H1 (cell line): ENCODE measurements around the gene IDUA. TPM values are rescaled to one million over a fixed set of nuclear protein-coding genes. Genes with fewer than 3 reads are reported as not detected.

ENCODE experiments used
- CTCF ChIA-PET: fragments of 300-600 bp; sonication (Branson Sonifier 250); formaldehyde crosslinking; loops from one replicate; lab custom pipeline; 2021; ENCODE audit not compliant: partially characterized antibody; lab: Charles Lee
- POLR2A ChIA-PET: fragments of 300-600 bp; sonication (Branson Sonifier 250); formaldehyde crosslinking; loops from one replicate; lab custom pipeline; 2021; ENCODE audit warnings: inconsistent platforms; ENCODE audit not compliant: partially characterized antibody; lab: Charles Lee
- DNase-seq, 2 experiments: peaks; one replicate each; pipeline versions ENCODE4 v3.0.0 to v3.0.0-alpha.2; 2010 to 2022; ENCODE audit warnings: low spot score in 2 of 2, low read depth in 1 of 2, mixed read lengths in 1 of 2
- FAIRE-seq: peaks from 2 replicates; lab custom pipeline; 2011; peaks lifted over from hg19 to GRCh38; lab: Jason Lieb, UNC
- H2AFZ ChIP-seq: 2 replicates; pipeline ENCODE4 v1.8.1; 2012; ENCODE audit warnings: low read length, inconsistent platforms
- H2AK5ac ChIP-seq: 2 replicates; pipeline ENCODE4 v1.6.1; 2013; ENCODE audit warnings: low read depth, low read length
- H2BK120ac ChIP-seq: replicated peaks from 2 replicates; pipeline ENCODE3; 2013; ENCODE audit warnings: low read depth, low read length, inconsistent platforms
- H2BK12ac ChIP-seq: 2 replicates; pipeline ENCODE4 v1.6.1; 2013; ENCODE audit warnings: low read depth, low read length
- H2BK15ac ChIP-seq: 2 replicates; pipeline ENCODE4 v1.6.1; 2013; ENCODE audit warnings: low read length
- H2BK20ac ChIP-seq: 2 replicates; pipeline ENCODE4 v1.6.1; 2013; ENCODE audit warnings: low read length
- H2BK5ac ChIP-seq: 2 replicates; pipeline ENCODE4 v1.6.1; 2013; ENCODE audit warnings: low read depth, low read length
- H3K14ac ChIP-seq: 2 replicates; pipeline ENCODE4 v1.6.1; 2013; ENCODE audit warnings: inconsistent platforms; ENCODE audit not compliant: insufficient read length
- H3K18ac ChIP-seq: 2 replicates; pipeline ENCODE4 v1.6.1; 2013; ENCODE audit warnings: low read length; ENCODE audit errors: extremely low read depth
- H3K23ac ChIP-seq: 2 replicates; pipeline ENCODE4 v1.6.1; 2013; ENCODE audit warnings: inconsistent platforms; ENCODE audit not compliant: insufficient read length
- H3K23me2 ChIP-seq: 2 replicates; pipeline ENCODE4 v1.6.1; 2013; ENCODE audit warnings: low read depth, low read length
- H3K27ac ChIP-seq: 2 replicates; pipeline ENCODE4 v1.6.1; 2011; ENCODE audit warnings: low read depth, low read length, inconsistent platforms
- H3K27me3 ChIP-seq, 4 experiments: replicated peaks in 1 of 4; 1 replicate in 1 of 4; 2 replicates in 3 of 4; pipeline versions ENCODE4 v1.6.1 to v1.8.1; 2011 to 2013; ENCODE audit warnings: low read length in 3 of 4, mild to moderate bottlenecking in 3 of 4, inconsistent platforms in 2 of 4, mixed read lengths in 2 of 4, moderate library complexity in 1 of 4; ENCODE audit not compliant: control insufficient read depth in 3 of 4, insufficient read depth in 3 of 4; ENCODE audit errors: extremely low read depth in 1 of 4
- H3K36me3 ChIP-seq, 4 experiments: 2 replicates each; pipeline versions ENCODE4 v1.6.1 to v1.8.1; 2011 to 2013; ENCODE audit warnings: mild to moderate bottlenecking in 4 of 4, low read length in 3 of 4, moderate library complexity in 2 of 4, control low read depth in 1 of 4, inconsistent platforms in 1 of 4; ENCODE audit not compliant: insufficient read depth in 4 of 4, control insufficient read depth in 2 of 4
- H3K4ac ChIP-seq: replicated peaks from 2 replicates; pipeline ENCODE3; 2013; ENCODE audit warnings: low read length, low read depth, mixed read lengths, inconsistent platforms; ENCODE audit not compliant: insufficient read length
- H3K4me1 ChIP-seq, 4 experiments: replicated peaks in 1 of 4; 1 replicate in 1 of 4; 2 replicates in 3 of 4; pipeline versions ENCODE4 v1.6.1 to v1.8.1; 2011 to 2013; ENCODE audit warnings: low read length in 3 of 4, inconsistent platforms in 2 of 4, mixed read lengths in 1 of 4; ENCODE audit not compliant: insufficient read depth in 4 of 4, control insufficient read depth in 3 of 4
- H3K4me2 ChIP-seq, 2 experiments: 2 replicates each; pipeline versions ENCODE4 v1.6.1 to v1.8.1; 2011 to 2013; ENCODE audit warnings: low read depth in 2 of 2, low read length in 2 of 2, control low read depth in 1 of 2, inconsistent platforms in 1 of 2, mild to moderate bottlenecking in 1 of 2; ENCODE audit not compliant: insufficient read depth in 1 of 2
- H3K4me3 ChIP-seq, 4 experiments: fragments of 200-600, 300-600 bp in 1 of 4; sonication (generic), shearing (Covaris generic), sonication (Bioruptor Twin) in 1 of 4; 2 replicates each; pipeline versions ENCODE4 v1.5.1 to v1.8.1; 2011 to 2016; ENCODE audit warnings: low read length in 4 of 4, low read depth in 3 of 4, control low read depth in 2 of 4, inconsistent platforms in 2 of 4, mild to moderate bottlenecking in 2 of 4, mixed read lengths in 1 of 4, moderate library complexity in 1 of 4; ENCODE audit not compliant: insufficient read depth in 2 of 4; ENCODE audit errors: extremely low read depth in 1 of 4
- H3K56ac ChIP-seq: replicated peaks from 2 replicates; pipeline ENCODE3; 2013; ENCODE audit warnings: low read depth, mild to moderate bottlenecking, mixed read lengths, low read length, inconsistent platforms; ENCODE audit not compliant: insufficient read length
- H3K79me1 ChIP-seq: 2 replicates; pipeline ENCODE4 v1.6.1; 2013; ENCODE audit warnings: low read depth, low read length, control low read depth
- H3K79me2 ChIP-seq, 2 experiments: 2 replicates each; pipeline versions ENCODE4 v1.6.1 to v1.8.1; 2012 to 2013; ENCODE audit warnings: low read length in 2 of 2, mild to moderate bottlenecking in 2 of 2, inconsistent platforms in 1 of 2; ENCODE audit not compliant: insufficient read depth in 2 of 2, control insufficient read depth in 1 of 2
- H3K9ac ChIP-seq, 4 experiments: replicated peaks in 1 of 4; 1 replicate in 1 of 4; 2 replicates in 3 of 4; pipeline versions ENCODE4 v1.6.1 to v1.8.1; 2011 to 2013; ENCODE audit warnings: low read depth in 3 of 4, low read length in 3 of 4, control low read depth in 2 of 4, mild to moderate bottlenecking in 2 of 4, moderate library complexity in 2 of 4, inconsistent platforms in 1 of 4; ENCODE audit errors: extremely low read depth in 1 of 4
- H3K9me3 ChIP-seq, 2 experiments: 2 replicates each; pipeline versions ENCODE4 v1.6.1 to v1.8.1; 2012 to 2013; ENCODE audit warnings: mild to moderate bottlenecking in 2 of 2, moderate library complexity in 2 of 2, control low read depth in 1 of 2, inconsistent platforms in 1 of 2, low read depth in 1 of 2, low read length in 1 of 2, mixed read lengths in 1 of 2; ENCODE audit not compliant: insufficient read depth in 2 of 2
- H4K20me1 ChIP-seq, 2 experiments: replicated peaks in 1 of 2; 2 replicates each; pipeline versions ENCODE3 to v1.8.1; 2011 to 2013; ENCODE audit warnings: inconsistent platforms in 2 of 2, low read length in 2 of 2, mild to moderate bottlenecking in 1 of 2; ENCODE audit not compliant: insufficient read depth in 2 of 2, control insufficient read depth in 1 of 2
- H4K5ac ChIP-seq: 2 replicates; pipeline ENCODE4 v1.6.1; 2013; ENCODE audit warnings: low read length, low read depth, mixed read lengths, inconsistent platforms; ENCODE audit not compliant: insufficient read length
- H4K8ac ChIP-seq: 2 replicates; pipeline ENCODE4 v1.8.0; 2013; ENCODE audit warnings: mild to moderate bottlenecking, moderate library complexity, low read length, inconsistent platforms; ENCODE audit not compliant: insufficient read depth; ENCODE audit errors: extremely low read depth
- H4K91ac ChIP-seq: replicated peaks from 2 replicates; pipeline ENCODE3; 2013; ENCODE audit warnings: low read length, mixed read lengths, inconsistent platforms; ENCODE audit not compliant: insufficient read length
- ATF3 ChIP-seq: IDR thresholded peaks from 2 replicates; pipeline ENCODE4 v1.6.1; 2011; ENCODE audit warnings: low read depth, mild to moderate bottlenecking, low read length; ENCODE audit not compliant: insufficient read depth
- CBX5 ChIP-seq: fragments of 300-800, 300-1000 bp; sonication (generic); IDR thresholded peaks from 2 replicates; pipeline ENCODE4 v1.7.1; 2016; ENCODE audit warnings: antibody characterized with exemption, low read length, low read depth
- CBX8 ChIP-seq: fragments of 300-800, 300-1000 bp; sonication (generic); IDR thresholded peaks from 2 replicates; pipeline ENCODE4 v1.7.1; 2016; ENCODE audit warnings: low read depth, low read length, borderline replicate concordance
- EGR1 ChIP-seq: IDR thresholded peaks from 2 replicates; pipeline ENCODE4 v1.6.1; 2011; ENCODE audit warnings: low read depth, low read length, borderline replicate concordance
- MAFK ChIP-seq: IDR thresholded peaks from 2 replicates; pipeline ENCODE4 v1.6.1; 2012; ENCODE audit warnings: low read depth, mild to moderate bottlenecking, improper control_type of control experiment, low read length
- NRF1 ChIP-seq: IDR thresholded peaks from 2 replicates; pipeline ENCODE4 v1.6.1; 2011; ENCODE audit warnings: mild to moderate bottlenecking, low read depth, low read length, improper control_type of control experiment
- POLR2AphosphoS5 ChIP-seq: IDR thresholded peaks from 2 replicates; pipeline ENCODE4 v1.6.1; 2011; ENCODE audit warnings: low read depth, low read length
- SAP30 ChIP-seq: fragments of 300-600 bp; sonication (generic); IDR thresholded peaks from 2 replicates; pipeline ENCODE4 v1.7.1; 2012; ENCODE audit warnings: low read length, moderate library complexity, mild to moderate bottlenecking, inconsistent platforms; ENCODE audit not compliant: insufficient read depth, insufficient replicate concordance
- SP4 ChIP-seq: IDR thresholded peaks from 2 replicates; pipeline ENCODE4 v1.6.1; 2012; ENCODE audit warnings: low read length, inconsistent platforms
- TAF1 ChIP-seq: IDR thresholded peaks from 2 replicates; pipeline ENCODE4 v1.6.1; 2011; ENCODE audit warnings: mild to moderate bottlenecking, low read depth, low read length
- TBP ChIP-seq: IDR thresholded peaks from 2 replicates; pipeline ENCODE4 v1.6.1; 2011; ENCODE audit warnings: low read depth, low read length, improper control_type of control experiment
- TEAD4 ChIP-seq: IDR thresholded peaks from 2 replicates; pipeline ENCODE4 v1.6.1; 2012; ENCODE audit warnings: low read depth, low read length, inconsistent platforms, mixed read lengths
- ZNF274 ChIP-seq: IDR thresholded peaks from 2 replicates; pipeline ENCODE4 v1.7.0; 2012; ENCODE audit warnings: low read length, borderline replicate concordance; ENCODE audit errors: extremely low read depth
- WGBS, 2 experiments: shearing (Covaris generic) in 1 of 2; methylation state at CpG; one replicate each; pipeline versions ENCODE4 v1.1.6 to v1.1.7; 2013 to 2015; ENCODE audit warnings: low lambda C conversion rate in 2 of 2, mixed read lengths in 2 of 2, inconsistent platforms in 1 of 2, low coverage in 1 of 2, missing lambda C conversion rate in 1 of 2; ENCODE audit not compliant: insufficient replicate concordance in 2 of 2, insufficient coverage in 1 of 2, insufficient read length in 1 of 2; ENCODE audit errors: extremely low coverage in 1 of 2, missing lambda C conversion rate in 1 of 2; 5-methylcytosine and 5-hydroxymethylcytosine counted together
- polyA plus RNA-seq, 7 experiments: library from polyadenylated mRNA; depleted of rRNA in 3 of 7; stranded (reverse) in 5 of 7; unstranded in 2 of 7; fragments of >200 nt in 5 of 7; fragments of 200-250 nt in 2 of 7; gene quantifications; 1 replicate in 5 of 7; 2 replicates in 1 of 7; 4 replicates in 1 of 7; pipeline versions ENCODE4 v1.2.1 to v1.2.3, GENCODE V29; 2011 to 2013; ENCODE audit warnings: missing spikeins in 2 of 7, mixed read lengths in 2 of 7
- total RNA-seq: library from RNA; stranded (reverse); fragmentation: NEBNext Ultra II Directional; extraction: Animal tissue kit (Norgen Biotek cat#: 25700); gene quantifications from 2 replicates; pipeline ENCODE4 v1.2.1, GENCODE V29; 2021

Gene IDUA
- total and polyA plus RNA-seq, 2 of the 8 experiments (the other 6 are each of a cell fraction or from before 2014, with no cell fraction given) = 2.8 to 4.8 TPM

- no peak overlapping the region for H4K8ac ChIP-seq
- H3K4me3 ChIP-seq = no peak overlapping the region
- no peak overlapping the region for H2BK20ac ChIP-seq
- POLR2A ChIA-PET = no interaction called here
- CTCF ChIA-PET = no interaction called here
- H2AFZ ChIP-seq = no peak overlapping the region
- H3K18ac ChIP-seq = no peak overlapping the region
- no peak overlapping the region for H4K91ac ChIP-seq
- peaks cover 0 to 3% of the 10 kb centered on the region in 2 experiments for H4K20me1 ChIP-seq
- H3K79me2 ChIP-seq = no peaks in the 10 kb centered on the region
- H3K56ac ChIP-seq = no peak overlapping the region
- no peak overlapping the region for H4K5ac ChIP-seq
- no peaks in the 10 kb centered on the region for H3K27me3 ChIP-seq
- H2BK12ac ChIP-seq = no peak overlapping the region
- no peaks in the 10 kb centered on the region for H3K36me3 ChIP-seq
- H3K23ac ChIP-seq = no peak overlapping the region
- H3K9ac ChIP-seq = no peak overlapping the region
- no peaks in the 10 kb centered on the region for H3K23me2 ChIP-seq
- FAIRE-seq = no peak
- H3K4me1 ChIP-seq = no peaks in the 10 kb centered on the region
- H3K27ac ChIP-seq = no peak overlapping the region
- no peaks in the 10 kb centered on the region for H3K79me1 ChIP-seq
- no peak overlapping the region for H3K4ac ChIP-seq
- H3K9me3 ChIP-seq = no peaks in the 10 kb centered on the region
- H3K4me2 ChIP-seq = no peak overlapping the region
- DNase-seq = no peak
- WGBS, 2 experiments = 77% methylated on average over 12 of the region's 14 CpGs; no CpG with 5 or more reads in 1 of the 2 experiments
- H2BK5ac ChIP-seq = no peak overlapping the region
- no peak overlapping the region for H2BK15ac ChIP-seq
- H2BK120ac ChIP-seq = no peak overlapping the region
- no peak overlapping the region for H2AK5ac ChIP-seq
- H3K14ac ChIP-seq = no peak overlapping the region
- TF ChIP-seq NRF1 (no peak), SP4 (no peak), TBP (no peak), SAP30 (no peak), TEAD4 (no peak), TAF1 (no peak), CBX8 (no peak), ATF3 (no peak), CBX5 (no peak), EGR1 (no peak), POLR2AphosphoS5 (no peak), MAFK (no peak), ZNF274 (no peak)
Measured at GRCh38 chr4:956531-957230, 30.2 kb upstream of the IDUA start.
